SH-SY5Y (cell line): ENCODE measurements around the gene EPHX1.

Experiments used
- GATA2 ChIP-seq: IDR thresholded peaks from 2 replicates; pipeline ENCODE4 v1.6.1; 2011; ENCODE audit warnings: mild to moderate bottlenecking, low read depth, low read length
- GATA3 ChIP-seq: IDR thresholded peaks from 2 replicates; pipeline ENCODE4 v1.6.1; 2011; ENCODE audit warnings: low read depth, mild to moderate bottlenecking, low read length, moderate library complexity

DNA sequence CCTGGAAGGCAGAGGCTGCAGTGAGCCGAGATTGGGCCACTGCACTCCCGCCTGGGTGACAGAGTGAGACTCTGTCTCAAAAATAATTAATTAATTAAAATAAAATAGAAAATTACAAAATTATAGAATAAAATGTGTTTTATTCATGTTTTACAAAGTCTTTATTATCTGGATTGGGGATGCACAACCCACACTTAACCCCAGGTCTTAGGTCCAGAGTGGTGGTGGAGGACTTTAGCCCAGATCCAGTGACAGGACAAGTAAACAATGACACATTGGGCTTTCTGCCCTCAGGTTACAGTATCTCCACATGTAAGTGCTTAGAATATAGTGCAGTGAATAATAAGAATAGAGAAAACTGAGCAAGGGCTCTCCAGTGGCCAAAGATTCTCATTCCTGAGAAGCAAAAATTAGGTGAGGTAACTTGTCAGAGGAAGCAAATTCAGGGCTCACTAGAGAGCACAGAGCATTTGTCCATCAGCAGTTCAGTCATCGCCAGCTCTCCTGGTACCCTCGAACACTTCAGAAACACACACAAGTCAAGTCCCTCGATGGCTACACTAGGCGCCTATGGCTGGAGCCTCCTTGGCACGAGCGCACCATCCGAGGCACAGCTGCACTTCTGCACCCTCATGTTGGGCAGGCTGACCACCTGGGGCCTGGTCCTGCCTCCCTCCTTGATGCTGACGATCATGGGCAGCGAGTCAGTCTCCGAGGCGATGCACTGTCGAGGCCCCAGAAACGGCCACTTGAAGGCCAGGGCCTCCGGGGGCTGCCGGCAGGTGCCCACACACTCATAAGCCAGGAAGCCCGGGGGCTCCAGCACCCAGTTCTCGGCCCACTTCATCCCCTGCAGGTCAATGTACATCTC lies 76.5 kb downstream of the EPHX1 start:
- TF ChIP-seq GATA3 = no peak
- no peak for TF ChIP-seq GATA2
